ENCODE measurements around the gene CREM.

- no peak for TF ChIP-seq CTCF (IDR thresholded peaks at IDR 0.05)
- TF ChIP-seq POLR2A (IDR thresholded peaks at IDR 0.05): no peak
These were observed 111.3 kb downstream of the CREM start for GRCh38 chr10:35237766-35238512.

Data from lower leg skin (tissue), 3 donors.